GM10847 (cell line): ENCODE measurements around the gene FMO2.

ENCODE experiments used
- POLR2A ChIP-seq: IDR thresholded peaks from 2 replicates; pipeline ENCODE4 v1.6.1; 2011; ENCODE audit not compliant: insufficient read length; ENCODE audit errors: extremely low read depth

The FMO2 gene

GRCh38 chr1:171185091-171185490 lies at the start of gene FMO2:
TSS of gene FMO2 (plus strand) at chr1:171185300. CDS start at chr1:171185714, 414 bp downstream.
- no peak for TF ChIP-seq POLR2A

GRCh38 chr1:171137580-171137979 lies 47.5 kb upstream of the FMO2 start:
- TF ChIP-seq POLR2A, result no peak

- no peak for TF ChIP-seq POLR2A
Observed at GRCh38 chr1:171138980-171139379, 46.1 kb upstream of the FMO2 start.

- no peak for TF ChIP-seq POLR2A
Observed at GRCh38 chr1:171139890-171140289, 45.2 kb upstream of the FMO2 start.

GRCh38 chr1:171140401-171140800 lies 44.7 kb upstream of the FMO2 start:
- no peak for TF ChIP-seq POLR2A

- TF ChIP-seq POLR2A, result no peak
Observed at GRCh38 chr1:171140956-171141687, 44.0 kb upstream of the FMO2 start.

GRCh38 chr1:171141688-171142415 lies 43.2 kb upstream of the FMO2 start:
- no peak for TF ChIP-seq POLR2A

GRCh38 chr1:171142416-171143385 lies 42.4 kb upstream of the FMO2 start:
- TF ChIP-seq POLR2A, result no peak

- no peak for TF ChIP-seq POLR2A
Observed at GRCh38 chr1:171150156-171150555, 34.9 kb upstream of the FMO2 start.

- TF ChIP-seq POLR2A, result no peak
Observed at GRCh38 chr1:171152549-171152948, 32.6 kb upstream of the FMO2 start.

GRCh38 chr1:171155484-171155883 lies 29.6 kb upstream of the FMO2 start:
- TF ChIP-seq POLR2A, result no peak

GRCh38 chr1:171158096-171158495 lies 27.0 kb upstream of the FMO2 start:
- TF ChIP-seq POLR2A, result no peak

- no peak for TF ChIP-seq POLR2A
Observed at GRCh38 chr1:171158551-171158950, 26.5 kb upstream of the FMO2 start.

- no peak for TF ChIP-seq POLR2A
Observed at GRCh38 chr1:171159148-171159547, 26.0 kb upstream of the FMO2 start.

GRCh38 chr1:171160211-171160610 lies 24.9 kb upstream of the FMO2 start:
- TF ChIP-seq POLR2A, result no peak
